ENCODE measurements around the gene CDH23.

Gene CDH23

GRCh38 chr10:71580415-71580814 lies 183.7 kb downstream of the CDH23 start:
- Histone ChIP-seq H3K27me3 (ENCODE audit: control insufficient read depth, insufficient read depth, low read length) (no peaks in the 10 kb centered on the region), H3K4me1 (ENCODE audit: control insufficient read depth, insufficient read depth, low read length) (peaks cover 27% of the 10 kb centered on the region; the same call in 1 of the 2 replicates), H3K9me3 (ENCODE audit: control insufficient read depth, insufficient read depth, low read length) (no peaks in the 10 kb centered on the region), H3K9ac (ENCODE audit: low read depth, low read length) (no peak overlapping the region), H3K36me3 (ENCODE audit: control insufficient read depth, insufficient read depth, low read length) (no peaks in the 10 kb centered on the region), H3K27ac (ENCODE audit: low read depth, low read length) (no peak overlapping the region), H3K4me3 (ENCODE audit: low read depth, low read length) (no peak overlapping the region)

DNA sequence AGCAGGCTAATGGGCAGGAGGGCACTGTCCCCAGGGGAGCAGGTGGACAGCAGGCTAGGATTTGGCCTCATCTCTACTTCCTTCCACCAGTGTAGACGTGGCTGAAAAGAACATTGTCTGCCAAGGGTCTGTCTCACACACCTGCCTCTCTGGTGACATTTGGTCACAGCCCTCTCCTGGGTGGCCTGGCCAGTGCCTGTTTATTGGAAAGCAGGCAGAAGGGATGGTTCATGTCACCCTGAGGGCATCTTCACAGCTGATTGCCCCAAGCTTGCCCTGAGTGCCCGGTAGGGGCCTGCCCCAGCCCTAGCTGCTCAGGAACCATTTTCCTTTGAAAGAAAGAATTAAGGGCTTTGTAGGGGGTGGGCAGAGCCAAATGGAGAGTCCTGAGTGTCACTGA lies 184.2 kb downstream of the CDH23 start:
- no peak overlapping the region for H3K27ac ChIP-seq (ENCODE audit: low read depth, low read length)

DNA sequence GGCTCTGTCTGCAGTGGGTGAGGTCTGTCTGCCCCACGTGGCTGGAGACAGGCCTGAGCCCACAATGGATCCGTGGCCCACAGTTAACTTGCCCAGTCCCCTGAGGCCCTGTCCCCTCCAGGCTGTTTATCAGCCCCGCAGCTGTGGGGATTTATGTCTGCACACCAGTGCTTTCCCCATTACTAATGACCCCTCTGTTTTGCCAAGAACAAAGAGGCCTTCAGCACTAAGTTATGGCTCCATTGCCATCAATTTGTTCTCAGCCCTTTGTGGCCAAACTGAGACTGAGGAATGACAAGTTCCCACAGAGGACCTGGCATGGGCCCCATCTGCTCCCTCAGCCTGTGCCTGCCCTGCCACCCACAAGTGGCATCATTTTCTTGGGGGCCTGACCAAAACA lies 184.7 kb downstream of the CDH23 start:
- Histone ChIP-seq H3K4me3 (ENCODE audit: low read depth, low read length) (no peak overlapping the region), H3K36me3 (ENCODE audit: control insufficient read depth, insufficient read depth, low read length) (no peaks in the 10 kb centered on the region), H3K9ac (ENCODE audit: low read depth, low read length) (no peak overlapping the region), H3K27ac (ENCODE audit: low read depth, low read length) (no peak overlapping the region), H3K4me1 (ENCODE audit: control insufficient read depth, insufficient read depth, low read length) (peaks cover 21% of the 10 kb centered on the region; the same call in 1 of the 2 replicates), H3K27me3 (ENCODE audit: control insufficient read depth, insufficient read depth, low read length) (no peaks in the 10 kb centered on the region), H3K9me3 (ENCODE audit: control insufficient read depth, insufficient read depth, low read length) (no peaks in the 10 kb centered on the region)

More for the DNA sequence above, 184.2 kb downstream of the CDH23 start:
- Histone ChIP-seq H3K36me3 (ENCODE audit: control insufficient read depth, insufficient read depth, low read length) (no peaks in the 10 kb centered on the region), H3K27me3 (ENCODE audit: control insufficient read depth, insufficient read depth, low read length) (no peaks in the 10 kb centered on the region), H3K9me3 (ENCODE audit: control insufficient read depth, insufficient read depth, low read length) (no peaks in the 10 kb centered on the region), H3K4me1 (ENCODE audit: control insufficient read depth, insufficient read depth, low read length) (peaks cover 25% of the 10 kb centered on the region; the same call in 1 of the 2 replicates), H3K4me3 (ENCODE audit: low read depth, low read length) (no peak overlapping the region), H3K9ac (ENCODE audit: low read depth, low read length) (no peak overlapping the region)

- Histone ChIP-seq H3K9me3 (ENCODE audit: control insufficient read depth, insufficient read depth, low read length) (no peaks in the 10 kb centered on the region), H3K4me3 (ENCODE audit: low read depth, low read length) (no peak overlapping the region), H3K4me1 (ENCODE audit: control insufficient read depth, insufficient read depth, low read length) (peaks cover 15% of the 10 kb centered on the region; the same call in 1 of the 2 replicates), H3K27ac (ENCODE audit: low read depth, low read length) (no peak overlapping the region), H3K9ac (ENCODE audit: low read depth, low read length) (no peak overlapping the region), H3K36me3 (ENCODE audit: control insufficient read depth, insufficient read depth, low read length) (no peaks in the 10 kb centered on the region), H3K27me3 (ENCODE audit: control insufficient read depth, insufficient read depth, low read length) (no peaks in the 10 kb centered on the region)
These were observed 185.3 kb downstream of the CDH23 start for GRCh38 chr10:71582019-71582418.

- Histone ChIP-seq H3K4me3 (ENCODE audit: low read depth, low read length) (no peak overlapping the region), H3K9me3 (ENCODE audit: control insufficient read depth, insufficient read depth, low read length) (no peaks in the 10 kb centered on the region)
These were observed 186.1 kb downstream of the CDH23 start for GRCh38 chr10:71582506-71583475.

GRCh38 chr10:71584461-71584860 lies 187.7 kb downstream of the CDH23 start:
- Histone ChIP-seq H3K9ac (ENCODE audit: low read depth, low read length) (no peak overlapping the region), H3K27me3 (ENCODE audit: control insufficient read depth, insufficient read depth, low read length) (no peaks in the 10 kb centered on the region), H3K4me1 (ENCODE audit: control insufficient read depth, insufficient read depth, low read length) (peaks cover 4% of the 10 kb centered on the region; the same call in 1 of the 2 replicates), H3K36me3 (ENCODE audit: control insufficient read depth, insufficient read depth, low read length) (no peaks in the 10 kb centered on the region), H3K27ac (ENCODE audit: low read depth, low read length) (no peak overlapping the region), H3K9me3 (ENCODE audit: control insufficient read depth, insufficient read depth, low read length) (no peaks in the 10 kb centered on the region), H3K4me3 (ENCODE audit: low read depth, low read length) (no peak overlapping the region)

More at GRCh38 chr10:71582506-71583475, 186.1 kb downstream of the CDH23 start:
- Histone ChIP-seq H3K27me3 (ENCODE audit: control insufficient read depth, insufficient read depth, low read length) (no peaks in the 10 kb centered on the region), H3K36me3 (ENCODE audit: control insufficient read depth, insufficient read depth, low read length) (no peaks in the 10 kb centered on the region), H3K4me1 (ENCODE audit: control insufficient read depth, insufficient read depth, low read length) (peaks cover 15% of the 10 kb centered on the region; the same call in 1 of the 2 replicates), H3K27ac (ENCODE audit: low read depth, low read length) (no peak overlapping the region), H3K9ac (ENCODE audit: low read depth, low read length) (no peak overlapping the region)

DNA sequence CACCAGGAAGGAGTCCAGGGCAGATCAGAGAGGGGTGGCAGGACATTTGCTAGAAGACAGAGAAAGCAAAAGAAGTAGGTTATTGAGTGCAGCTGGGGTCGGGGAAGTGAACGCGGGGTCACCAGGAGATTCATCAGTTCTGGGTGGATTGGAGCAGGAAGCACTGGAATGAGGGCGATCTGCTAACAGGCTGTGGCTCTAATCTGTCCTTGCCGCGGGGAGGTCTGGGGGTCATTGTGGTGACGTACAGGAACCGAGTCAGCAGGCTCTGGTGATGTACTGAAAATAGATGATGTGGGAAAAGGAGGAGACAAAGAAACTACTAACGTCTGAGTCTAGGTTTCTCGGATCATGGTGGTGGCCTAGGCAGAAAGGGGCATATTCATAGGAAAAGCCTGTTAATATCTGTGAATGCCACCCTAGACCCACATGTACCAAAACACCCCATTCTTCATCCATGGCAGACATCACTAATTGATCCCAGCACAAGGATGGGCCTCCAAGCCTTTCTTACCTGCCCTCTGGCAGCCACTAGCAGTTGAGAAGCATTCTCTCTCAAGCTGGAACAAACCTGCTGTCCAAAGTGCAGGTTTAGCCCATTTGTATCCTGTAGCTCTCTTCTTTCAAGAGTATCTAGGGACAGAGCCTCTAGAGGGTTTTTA lies 188.3 kb downstream of the CDH23 start:
- no peaks in the 10 kb centered on the region for H3K36me3 ChIP-seq (ENCODE audit: control insufficient read depth, insufficient read depth, low read length)
- H3K9ac ChIP-seq (ENCODE audit: low read depth, low read length) = no peak overlapping the region
- H3K4me1 ChIP-seq (ENCODE audit: control insufficient read depth, insufficient read depth, low read length) = peaks cover 4% of the 10 kb centered on the region; the same call in 1 of the 2 replicates
- no peak overlapping the region for H3K27ac ChIP-seq (ENCODE audit: low read depth, low read length)
- no peaks in the 10 kb centered on the region for H3K9me3 ChIP-seq (ENCODE audit: control insufficient read depth, insufficient read depth, low read length)
- H3K4me3 ChIP-seq (ENCODE audit: low read depth, low read length) = no peak overlapping the region
- no peaks in the 10 kb centered on the region for H3K27me3 ChIP-seq (ENCODE audit: control insufficient read depth, insufficient read depth, low read length)

GRCh38 chr10:71585564-71586290 lies 189.0 kb downstream of the CDH23 start:
- H3K9ac ChIP-seq (ENCODE audit: low read depth, low read length) = no peak overlapping the region
- H3K9me3 ChIP-seq (ENCODE audit: control insufficient read depth, insufficient read depth, low read length) = no peaks in the 10 kb centered on the region
- peaks cover 4% of the 10 kb centered on the region; the same call in 1 of the 2 replicates for H3K4me1 ChIP-seq (ENCODE audit: control insufficient read depth, insufficient read depth, low read length)
- no peaks in the 10 kb centered on the region for H3K36me3 ChIP-seq (ENCODE audit: control insufficient read depth, insufficient read depth, low read length)
- H3K4me3 ChIP-seq (ENCODE audit: low read depth, low read length) = no peak overlapping the region
- H3K27ac ChIP-seq (ENCODE audit: low read depth, low read length) = no peak overlapping the region
- no peaks in the 10 kb centered on the region for H3K27me3 ChIP-seq (ENCODE audit: control insufficient read depth, insufficient read depth, low read length)

- no peak overlapping the region for H3K4me3 ChIP-seq (ENCODE audit: low read depth, low read length)
- no peaks in the 10 kb centered on the region for H3K27me3 ChIP-seq (ENCODE audit: control insufficient read depth, insufficient read depth, low read length)
- H3K4me1 ChIP-seq (ENCODE audit: control insufficient read depth, insufficient read depth, low read length) = peaks cover 10% of the 10 kb centered on the region
- no peaks in the 10 kb centered on the region for H3K9me3 ChIP-seq (ENCODE audit: control insufficient read depth, insufficient read depth, low read length)
- H3K36me3 ChIP-seq (ENCODE audit: control insufficient read depth, insufficient read depth, low read length) = no peaks in the 10 kb centered on the region
- H3K9ac ChIP-seq (ENCODE audit: low read depth, low read length) = no peak overlapping the region
- H3K27ac ChIP-seq (ENCODE audit: low read depth, low read length) = no peak overlapping the region
These were observed 191.3 kb downstream of the CDH23 start for GRCh38 chr10:71587941-71588573.

- Histone ChIP-seq H3K4me3 (ENCODE audit: low read depth, low read length) (no peak overlapping the region), H3K9ac (ENCODE audit: low read depth, low read length) (no peak overlapping the region), H3K27ac (ENCODE audit: low read depth, low read length) (no peak overlapping the region), H3K4me1 (ENCODE audit: control insufficient read depth, insufficient read depth, low read length) (peaks cover 10% of the 10 kb centered on the region), H3K9me3 (ENCODE audit: control insufficient read depth, insufficient read depth, low read length) (no peaks in the 10 kb centered on the region), H3K36me3 (ENCODE audit: control insufficient read depth, insufficient read depth, low read length) (no peaks in the 10 kb centered on the region), H3K27me3 (ENCODE audit: control insufficient read depth, insufficient read depth, low read length) (no peaks in the 10 kb centered on the region)
These were observed 192.0 kb downstream of the CDH23 start for GRCh38 chr10:71588685-71589084.
